Measurements from ENCODE around the gene OLFML3.

DNA sequence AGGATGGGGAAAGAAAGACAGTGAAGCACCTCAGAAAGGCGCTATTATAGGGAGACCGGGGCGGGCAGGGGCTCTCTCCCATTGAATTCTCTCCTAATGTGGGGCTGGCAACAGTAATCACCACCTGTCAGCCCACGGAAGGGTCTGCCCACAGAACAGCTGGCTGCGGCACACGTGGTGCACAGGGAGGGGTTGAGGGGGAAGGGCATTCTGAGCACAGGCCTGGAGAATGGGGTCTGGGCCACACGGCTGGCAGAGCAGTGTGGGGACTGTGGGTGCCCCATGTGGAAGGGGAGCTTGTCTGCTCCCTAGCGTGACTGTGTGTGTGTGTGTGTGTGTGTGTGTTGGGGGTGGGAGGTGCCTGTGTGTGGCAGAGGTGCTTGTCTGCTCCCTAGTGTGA, 4.1 kb downstream of the OLFML3 start:
- no peak for TF ChIP-seq POLR2AphosphoS5 (IDR thresholded peaks at IDR 0.05; ENCODE audit: low read depth)
- no peak for TF ChIP-seq CTCF (IDR thresholded peaks at IDR 0.05; ENCODE audit: insufficient read depth, low read length)
- no peak for TF ChIP-seq GABPA (IDR thresholded peaks at IDR 0.05; ENCODE audit: low read depth)
- no peak for TF ChIP-seq SPI1 (IDR thresholded peaks at IDR 0.05; ENCODE audit: borderline replicate concordance, low read depth)
- TF ChIP-seq REST (IDR thresholded peaks at IDR 0.05; ENCODE audit: insufficient replicate concordance, low read depth) = no peak

Data from HL-60 (cell line).